ENCODE measurements around the gene ERC2. TPM values are rescaled to one million over a fixed set of nuclear protein-coding genes. Genes with fewer than 3 reads are reported as not detected.

The ERC2 gene
- total and polyA plus RNA-seq, 2 of the 13 experiments (the other 11 are each of a cell fraction or from before 2014, with no cell fraction given), result 0.16 to 0.22 TPM

GRCh38 chr3:55688154-55688553 is 780.1 kb downstream of the ERC2 start:
- DNase-seq (ENCODE audit: low spot score), result no peak
- intact Hi-C loops (cut with micrococcal nuclease; ENCODE audit: unreplicated experiment) (no loop called here), in situ Hi-C loops (cut with HindIII; ENCODE audit: extremely low pct_ligation_motif_present, low pct_unique_long_range_greater_than_20kb) (no loop called here)
- TF ChIP-seq MXD4 (CRISPR knock-in tag; IDR thresholded peaks at IDR 0.05) (no peak), ZSCAN25 (CRISPR knock-in tag; IDR thresholded peaks at IDR 0.05) (no peak), PHF20 (CRISPR knock-in tag; IDR thresholded peaks at IDR 0.05) (no peak)
- Histone ChIP-seq H3K4me1 (ENCODE audit: insufficient read depth, low read length) (no peaks in the 10 kb centered on the region), H2AFZ (ENCODE audit: low read length) (no peak overlapping the region), H3K4me3 (replicated peaks in 1 of 3; ENCODE audit: insufficient read depth in 1 of 3, low read depth in 2 of 3, low read length in 3 of 3) (no peak overlapping the region), H3K27ac (ENCODE audit: extremely low read length, insufficient read depth, low read length) (no peak overlapping the region), H3K4me2 (ENCODE audit: low read depth, low read length) (no peak overlapping the region), H3K79me2 (ENCODE audit: insufficient read depth, low read length) (no peaks in the 10 kb centered on the region), H3K36me3 (replicated peaks in 1 of 2; ENCODE audit: control insufficient read depth in 1 of 2, insufficient read depth in 2 of 2, low read length in 2 of 2) (no peaks in the 10 kb centered on the region), H4K20me1 (ENCODE audit: insufficient read depth, low read length) (no peaks in the 10 kb centered on the region), H3K9me3 (ENCODE audit: low read length) (no peaks in the 10 kb centered on the region), H3K27me3 (ENCODE audit: control insufficient read depth in 1 of 2, insufficient read depth in 2 of 2, low read length in 2 of 2) (peaks cover 0 to 1% of the 10 kb centered on the region in 2 experiments; a peak in 1 of 5 replicates), H3K9ac (ENCODE audit: insufficient read depth, low read depth, low read length) (no peak overlapping the region)
- no peak for ATAC-seq
- POLR2A ChIA-PET, result no interaction called here
- FAIRE-seq, result no peak
- CTCF ChIA-PET (ENCODE audit: low intra/inter-chr PET ratio, low total read pairs), result no interaction called here
- no TSS peak for BruUV-seq (replicated peaks)
- 21% methylated on average over 3 of the region's 3 CpGs for WGBS (ENCODE audit: low lambda C conversion rate)

GRCh38 chr3:55687526-55687925 is 780.7 kb downstream of the ERC2 start:
- 10% methylated on average over 5 of the region's 5 CpGs for WGBS (ENCODE audit: low lambda C conversion rate)
- FAIRE-seq, result no peak
- intact Hi-C loops (cut with micrococcal nuclease; ENCODE audit: unreplicated experiment), result no loop called here
- no peak for TF ChIP-seq KLF12 (CRISPR knock-in tag; IDR thresholded peaks at IDR 0.05; ENCODE audit: borderline replicate concordance)
- no peak for TF ChIP-seq ATF7 (IDR thresholded peaks at IDR 0.05)
- TF ChIP-seq ATF7 (CRISPR knock-in tag; IDR thresholded peaks at IDR 0.05), result no peak
- TF ChIP-seq ARID3A (IDR thresholded peaks at IDR 0.05; ENCODE audit: low read depth, low read length), result no peak
- no peak for TF ChIP-seq ZNF574 (CRISPR knock-in tag; IDR thresholded peaks at IDR 0.05)
- TF ChIP-seq ZFYVE20 (CRISPR knock-in tag; IDR thresholded peaks at IDR 0.05; ENCODE audit: borderline replicate concordance, low read depth), result no peak
- TF ChIP-seq ZNF235 (CRISPR knock-in tag; IDR thresholded peaks at IDR 0.05; ENCODE audit: borderline replicate concordance), result no peak
- no peak for TF ChIP-seq SOX5 (CRISPR knock-in tag; IDR thresholded peaks at IDR 0.05; ENCODE audit: borderline replicate concordance)
- TF ChIP-seq ZFX (CRISPR knock-in tag; IDR thresholded peaks at IDR 0.05; ENCODE audit: low read depth), result no peak
- TF ChIP-seq ZNF510 (CRISPR knock-in tag; IDR thresholded peaks at IDR 0.05; ENCODE audit: low read depth), result no peak
- no peak for TF ChIP-seq ZC3H4 (CRISPR knock-in tag; IDR thresholded peaks at IDR 0.05; ENCODE audit: borderline replicate concordance)
- TF ChIP-seq ZNF264 (CRISPR knock-in tag; IDR thresholded peaks at IDR 0.05), result no peak

More at GRCh38 chr3:55687526-55687925, 780.7 kb downstream of the ERC2 start:
- Histone ChIP-seq H3K27me3 (ENCODE audit: control insufficient read depth in 1 of 2, insufficient read depth in 2 of 2, low read length in 2 of 2) (peaks cover 0 to 1% of the 10 kb centered on the region in 2 experiments; a peak in 1 of 5 replicates), H3K4me1 (ENCODE audit: insufficient read depth, low read length) (no peaks in the 10 kb centered on the region), H4K20me1 (ENCODE audit: insufficient read depth, low read length) (no peaks in the 10 kb centered on the region), H3K27ac (ENCODE audit: extremely low read length, insufficient read depth, low read length) (no peak overlapping the region), H3K9ac (ENCODE audit: insufficient read depth, low read depth, low read length) (no peak overlapping the region), H3K9me3 (ENCODE audit: low read length) (no peaks in the 10 kb centered on the region), H3K79me2 (ENCODE audit: insufficient read depth, low read length) (no peaks in the 10 kb centered on the region), H2AFZ (ENCODE audit: low read length) (no peak overlapping the region), H3K36me3 (replicated peaks in 1 of 2; ENCODE audit: control insufficient read depth in 1 of 2, insufficient read depth in 2 of 2, low read length in 2 of 2) (no peaks in the 10 kb centered on the region), H3K4me2 (ENCODE audit: low read depth, low read length) (no peak overlapping the region), H3K4me3 (replicated peaks in 1 of 3; ENCODE audit: insufficient read depth in 1 of 3, low read depth in 2 of 3, low read length in 3 of 3) (no peak overlapping the region)
- ChIA-PET POLR2A (no interaction called here), CTCF (ENCODE audit: low intra/inter-chr PET ratio, low total read pairs) (no interaction called here)
- no TSS peak for BruUV-seq (replicated peaks)
- DNase-seq (ENCODE audit: low spot score), result no peak
- in situ Hi-C loops (cut with HindIII; ENCODE audit: extremely low pct_ligation_motif_present, low pct_unique_long_range_greater_than_20kb), result no loop called here
- no peak for ATAC-seq
